ENCODE data around the gene PINK1. TPM values are rescaled to one million over a fixed set of nuclear protein-coding genes. Genes with fewer than 3 reads are reported as not detected.

The PINK1 gene
- total RNA-seq, 4 donors from 2014 or later = 55.6 to 67.4 (median 62.8) TPM

DNA sequence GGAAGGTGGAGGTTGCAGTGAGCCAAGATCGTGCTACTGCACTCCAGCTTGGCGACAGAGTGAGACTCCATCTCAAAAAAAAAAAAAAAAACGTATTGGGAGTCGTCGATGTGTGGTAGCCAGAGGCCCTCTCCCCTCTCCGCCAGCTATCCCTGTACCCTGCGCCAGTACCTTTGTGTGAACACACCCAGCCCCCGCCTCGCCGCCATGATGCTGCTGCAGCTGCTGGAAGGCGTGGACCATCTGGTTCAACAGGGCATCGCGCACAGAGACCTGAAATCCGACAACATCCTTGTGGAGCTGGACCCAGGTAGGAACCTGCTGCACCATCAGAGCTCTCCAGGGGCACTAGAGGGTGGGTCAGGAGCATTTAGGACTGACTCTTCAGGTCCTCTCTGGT is 12.2 kb downstream of the PINK1 start:
- no peaks in the 10 kb centered on the region for H3K9me3 ChIP-seq
- DNase-seq = no peak
- no peaks in the 10 kb centered on the region for H3K27me3 ChIP-seq
- H3K4me1 ChIP-seq = no peaks in the 10 kb centered on the region
- TF ChIP-seq POLR2A (IDR thresholded peaks at IDR 0.05) = no peak
- TF ChIP-seq, protein P1, sequence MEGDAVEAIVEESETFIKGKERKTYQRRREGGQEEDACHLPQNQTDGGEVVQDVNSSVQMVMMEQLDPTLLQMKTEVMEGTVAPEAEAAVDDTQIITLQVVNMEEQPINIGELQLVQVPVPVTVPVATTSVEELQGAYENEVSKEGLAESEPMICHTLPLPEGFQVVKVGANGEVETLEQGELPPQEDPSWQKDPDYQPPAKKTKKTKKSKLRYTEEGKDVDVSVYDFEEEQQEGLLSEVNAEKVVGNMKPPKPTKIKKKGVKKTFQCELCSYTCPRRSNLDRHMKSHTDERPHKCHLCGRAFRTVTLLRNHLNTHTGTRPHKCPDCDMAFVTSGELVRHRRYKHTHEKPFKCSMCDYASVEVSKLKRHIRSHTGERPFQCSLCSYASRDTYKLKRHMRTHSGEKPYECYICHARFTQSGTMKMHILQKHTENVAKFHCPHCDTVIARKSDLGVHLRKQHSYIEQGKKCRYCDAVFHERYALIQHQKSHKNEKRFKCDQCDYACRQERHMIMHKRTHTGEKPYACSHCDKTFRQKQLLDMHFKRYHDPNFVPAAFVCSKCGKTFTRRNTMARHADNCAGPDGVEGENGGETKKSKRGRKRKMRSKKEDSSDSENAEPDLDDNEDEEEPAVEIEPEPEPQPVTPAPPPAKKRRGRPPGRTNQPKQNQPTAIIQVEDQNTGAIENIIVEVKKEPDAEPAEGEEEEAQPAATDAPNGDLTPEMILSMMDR (IDR thresholded peaks at IDR 0.05) = no peak
- H3K4me3 ChIP-seq = no peak overlapping the region
- no peak overlapping the region for H3K27ac ChIP-seq
- intact Hi-C loops (cut with DNase I; ENCODE audit: low total_unique reads) = loop anchor here (10.0 kb wide), 1 partner anchor 121 kb away; no protein-coding TSS in a partner anchor
- H3K36me3 ChIP-seq = no peaks in the 10 kb centered on the region

DNA sequence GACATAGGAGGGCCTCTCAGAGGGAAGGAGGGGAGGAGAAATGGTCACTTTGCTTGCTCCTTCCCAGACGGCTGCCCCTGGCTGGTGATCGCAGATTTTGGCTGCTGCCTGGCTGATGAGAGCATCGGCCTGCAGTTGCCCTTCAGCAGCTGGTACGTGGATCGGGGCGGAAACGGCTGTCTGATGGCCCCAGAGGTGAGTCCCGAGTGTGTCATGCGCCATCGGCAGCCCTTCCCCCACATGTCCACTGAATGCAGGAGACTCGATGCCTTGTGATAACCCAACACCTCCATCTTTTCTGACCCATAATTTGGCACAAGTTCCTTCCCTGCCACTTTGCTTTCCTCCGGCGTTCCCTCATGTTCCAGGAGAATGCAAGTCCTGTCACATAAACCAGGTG is 15.2 kb downstream of the PINK1 start:
- TF ChIP-seq POLR2A (IDR thresholded peaks at IDR 0.05) = no peak
- TF ChIP-seq, protein P1 (IDR thresholded peaks at IDR 0.05) = no peak
- DNase-seq = no peak
- H3K27me3 ChIP-seq = no peaks in the 10 kb centered on the region
- H3K36me3 ChIP-seq = no peaks in the 10 kb centered on the region
- H3K4me3 ChIP-seq = no peak overlapping the region
- no peak overlapping the region for H3K27ac ChIP-seq
- H3K4me1 ChIP-seq = no peaks in the 10 kb centered on the region
- H3K9me3 ChIP-seq = no peaks in the 10 kb centered on the region
- intact Hi-C loops (cut with DNase I; ENCODE audit: low total_unique reads) = loop anchor here (10.0 kb wide), 1 partner anchor 124 kb away; no protein-coding TSS in a partner anchor

DNA sequence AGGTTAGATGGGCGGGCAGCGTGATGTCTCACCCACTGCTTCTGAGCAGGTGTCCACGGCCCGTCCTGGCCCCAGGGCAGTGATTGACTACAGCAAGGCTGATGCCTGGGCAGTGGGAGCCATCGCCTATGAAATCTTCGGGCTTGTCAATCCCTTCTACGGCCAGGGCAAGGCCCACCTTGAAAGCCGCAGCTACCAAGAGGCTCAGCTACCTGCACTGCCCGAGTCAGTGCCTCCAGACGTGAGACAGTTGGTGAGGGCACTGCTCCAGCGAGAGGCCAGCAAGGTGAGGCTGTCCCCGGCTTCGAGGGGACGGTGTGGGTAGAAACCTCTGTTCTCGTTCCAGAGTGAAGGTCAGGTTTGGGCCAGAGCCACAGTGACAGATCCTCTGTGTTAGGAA is 15.7 kb downstream of the PINK1 start:
- DNase-seq = no peak
- no peaks in the 10 kb centered on the region for H3K36me3 ChIP-seq
- H3K4me1 ChIP-seq = no peaks in the 10 kb centered on the region
- no peaks in the 10 kb centered on the region for H3K27me3 ChIP-seq
- intact Hi-C loops (cut with DNase I; ENCODE audit: low total_unique reads) = loop anchor here (10.0 kb wide), 1 partner anchor 124 kb away; no protein-coding TSS in a partner anchor
- TF ChIP-seq, protein P1 (IDR thresholded peaks at IDR 0.05) = no peak
- H3K27ac ChIP-seq = no peak overlapping the region
- no peak overlapping the region for H3K4me3 ChIP-seq
- no peaks in the 10 kb centered on the region for H3K9me3 ChIP-seq

DNA sequence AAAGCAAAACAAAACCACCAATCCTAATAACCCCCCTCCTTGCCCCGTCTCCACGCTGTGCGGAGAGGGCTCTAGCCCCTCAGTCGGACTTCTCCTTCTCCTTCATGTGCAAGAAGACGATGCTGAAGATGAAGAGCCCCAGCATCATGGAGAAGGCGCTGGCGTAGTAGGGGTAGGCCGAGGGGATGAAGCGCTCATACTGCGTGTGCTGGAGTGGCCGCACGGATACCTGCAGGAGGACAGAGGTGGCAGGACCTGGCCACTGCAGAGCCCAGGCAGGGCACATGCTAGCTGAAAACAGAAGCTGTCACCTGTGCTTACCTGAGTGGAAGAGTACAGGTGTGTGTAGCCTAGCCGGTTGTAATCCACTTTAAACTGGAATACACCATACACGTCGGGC is 19.0 kb downstream of the PINK1 start:
- Histone ChIP-seq H3K4me3 (no peak overlapping the region), H3K27me3 (no peaks in the 10 kb centered on the region), H3K36me3 (no peaks in the 10 kb centered on the region), H3K9me3 (no peaks in the 10 kb centered on the region), H3K27ac (no peak overlapping the region), H3K4me1 (no peaks in the 10 kb centered on the region)
- no peak for DNase-seq
- intact Hi-C loops (cut with DNase I; ENCODE audit: low total_unique reads) = no loop called here
- no peak for TF ChIP-seq POLR2A (IDR thresholded peaks at IDR 0.05)
- TF ChIP-seq, protein P1 (IDR thresholded peaks at IDR 0.05) = no peak

DNA sequence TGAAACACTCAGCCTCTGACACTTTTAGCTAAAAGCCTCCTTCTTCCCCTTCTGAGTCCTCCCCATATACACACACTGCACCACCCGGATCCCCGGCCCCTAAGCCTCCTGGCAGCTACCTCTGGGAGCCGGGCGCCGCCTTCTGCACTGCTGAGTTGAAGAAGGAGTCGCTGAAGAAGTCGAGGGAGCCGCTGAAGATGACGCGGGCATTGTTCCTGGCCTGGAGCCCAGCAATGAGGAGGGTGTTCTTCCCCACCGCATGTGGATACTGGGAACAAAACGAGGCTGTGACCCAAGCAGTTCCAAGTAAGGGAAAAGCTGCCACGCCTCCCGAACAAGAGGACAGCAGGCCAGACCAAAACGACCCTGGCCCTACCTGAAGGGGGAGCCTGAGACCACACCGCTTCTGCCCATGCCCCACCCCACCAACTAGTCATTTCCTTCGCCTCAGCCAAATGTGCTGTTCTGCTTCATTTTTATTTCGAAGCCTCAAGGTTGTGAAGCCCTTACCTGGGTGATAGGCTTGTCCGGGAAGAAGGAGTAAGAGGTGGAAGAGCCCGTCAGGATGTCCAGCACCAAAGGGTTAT is 20.9 kb downstream of the PINK1 start:
- TF ChIP-seq, protein P1 (IDR thresholded peaks at IDR 0.05) = no peak
- TF ChIP-seq POLR2A (IDR thresholded peaks at IDR 0.05) = no peak
- no peaks in the 10 kb centered on the region for H3K9me3 ChIP-seq
- intact Hi-C loops (cut with DNase I; ENCODE audit: low total_unique reads) = no loop called here
- H3K4me3 ChIP-seq = no peak overlapping the region
- no peaks in the 10 kb centered on the region for H3K27me3 ChIP-seq
- no peak for DNase-seq
- H3K4me1 ChIP-seq = no peaks in the 10 kb centered on the region
- no peak overlapping the region for H3K27ac ChIP-seq
- no peaks in the 10 kb centered on the region for H3K36me3 ChIP-seq
